Measurements from ENCODE around the gene TOB1. TPM values are rescaled to one million over a fixed set of nuclear protein-coding genes. Genes with fewer than 3 reads are reported as not detected.

TOB1 gene
- total RNA-seq, 1 experiment from 2014 or later = 67.9 TPM

DNA sequence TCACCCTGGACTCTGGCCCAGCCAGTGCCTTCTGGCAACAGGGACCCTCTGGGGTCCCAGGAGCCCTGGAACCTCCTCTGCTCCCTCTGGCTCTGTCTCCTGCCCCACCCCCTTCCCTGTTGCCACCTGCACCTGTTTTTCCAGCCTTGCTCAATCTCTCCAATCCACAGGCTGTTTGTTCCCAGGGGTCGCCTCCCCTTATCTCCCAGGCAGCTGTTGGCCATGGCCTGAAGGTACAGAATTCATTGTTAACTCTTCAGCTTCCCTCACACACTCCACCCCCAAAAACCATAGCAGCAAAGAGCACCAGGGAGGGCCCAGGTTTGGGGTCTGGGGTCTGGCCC, 39.3 kb upstream of the TOB1 start:
- ChIA-PET POLR2A (ENCODE audit: unreplicated experiment) (interaction anchor here (0.7 to 1.4 kb wide), 2 partner anchors 10 to 20 kb away, joined by 3 to 19 read pairs; no protein-coding TSS in a partner anchor), CTCF (interaction anchor here (0.8 to 1.2 kb wide), 2 partner anchors 9 to 51 kb away, joined by 4 read pairs; no protein-coding TSS in a partner anchor)
- BruUV-seq (replicated peaks) = no TSS peak
- Histone ChIP-seq H3F3A (ENCODE audit: insufficient read depth, low read depth) (peaks cover 44% of the 10 kb centered on the region), H3K4me1 (replicated peaks; ENCODE audit: insufficient read depth) (peaks cover 60% of the 10 kb centered on the region), H3K27me3 (ENCODE audit: insufficient read depth, low read depth) (no peaks in the 10 kb centered on the region), H3K9me3 (ENCODE audit: insufficient read depth, low read depth) (no peaks in the 10 kb centered on the region), H2AFZ (peak overlapping the region; percentile 72; the same call in 1 of the 2 replicates), H4K20me1 (ENCODE audit: insufficient read depth) (no peaks in the 10 kb centered on the region), H3K27ac (peak overlapping the region; percentile 87), H3K9me2 (ENCODE audit: insufficient read depth) (peaks cover 5% of the 10 kb centered on the region; the same call in 1 of the 2 replicates), H3K79me2 (ENCODE audit: low read depth) (no peaks in the 10 kb centered on the region), H3K4me3 (peak overlapping the region; percentile 42; the same call in 1 of the 2 replicates), H3K4me2 (peak overlapping the region; percentile 76), H3K36me3 (ENCODE audit: low read depth) (no peaks in the 10 kb centered on the region)
- TF ChIP-seq EZH2 (IDR thresholded peaks at IDR 0.05; ENCODE audit: low read depth) = no peak
- TF ChIP-seq, protein P1, sequence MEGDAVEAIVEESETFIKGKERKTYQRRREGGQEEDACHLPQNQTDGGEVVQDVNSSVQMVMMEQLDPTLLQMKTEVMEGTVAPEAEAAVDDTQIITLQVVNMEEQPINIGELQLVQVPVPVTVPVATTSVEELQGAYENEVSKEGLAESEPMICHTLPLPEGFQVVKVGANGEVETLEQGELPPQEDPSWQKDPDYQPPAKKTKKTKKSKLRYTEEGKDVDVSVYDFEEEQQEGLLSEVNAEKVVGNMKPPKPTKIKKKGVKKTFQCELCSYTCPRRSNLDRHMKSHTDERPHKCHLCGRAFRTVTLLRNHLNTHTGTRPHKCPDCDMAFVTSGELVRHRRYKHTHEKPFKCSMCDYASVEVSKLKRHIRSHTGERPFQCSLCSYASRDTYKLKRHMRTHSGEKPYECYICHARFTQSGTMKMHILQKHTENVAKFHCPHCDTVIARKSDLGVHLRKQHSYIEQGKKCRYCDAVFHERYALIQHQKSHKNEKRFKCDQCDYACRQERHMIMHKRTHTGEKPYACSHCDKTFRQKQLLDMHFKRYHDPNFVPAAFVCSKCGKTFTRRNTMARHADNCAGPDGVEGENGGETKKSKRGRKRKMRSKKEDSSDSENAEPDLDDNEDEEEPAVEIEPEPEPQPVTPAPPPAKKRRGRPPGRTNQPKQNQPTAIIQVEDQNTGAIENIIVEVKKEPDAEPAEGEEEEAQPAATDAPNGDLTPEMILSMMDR (conservative IDR thresholded peaks at IDR 0.05) = no peak
- peak in 1 of 2 experiments; percentile 61 for DNase-seq
- intact Hi-C loops (cut with micrococcal nuclease; ENCODE audit: unreplicated experiment) = loop anchor here (2.0 kb wide), 1 partner anchor 13 kb away; no protein-coding TSS in a partner anchor

DNA sequence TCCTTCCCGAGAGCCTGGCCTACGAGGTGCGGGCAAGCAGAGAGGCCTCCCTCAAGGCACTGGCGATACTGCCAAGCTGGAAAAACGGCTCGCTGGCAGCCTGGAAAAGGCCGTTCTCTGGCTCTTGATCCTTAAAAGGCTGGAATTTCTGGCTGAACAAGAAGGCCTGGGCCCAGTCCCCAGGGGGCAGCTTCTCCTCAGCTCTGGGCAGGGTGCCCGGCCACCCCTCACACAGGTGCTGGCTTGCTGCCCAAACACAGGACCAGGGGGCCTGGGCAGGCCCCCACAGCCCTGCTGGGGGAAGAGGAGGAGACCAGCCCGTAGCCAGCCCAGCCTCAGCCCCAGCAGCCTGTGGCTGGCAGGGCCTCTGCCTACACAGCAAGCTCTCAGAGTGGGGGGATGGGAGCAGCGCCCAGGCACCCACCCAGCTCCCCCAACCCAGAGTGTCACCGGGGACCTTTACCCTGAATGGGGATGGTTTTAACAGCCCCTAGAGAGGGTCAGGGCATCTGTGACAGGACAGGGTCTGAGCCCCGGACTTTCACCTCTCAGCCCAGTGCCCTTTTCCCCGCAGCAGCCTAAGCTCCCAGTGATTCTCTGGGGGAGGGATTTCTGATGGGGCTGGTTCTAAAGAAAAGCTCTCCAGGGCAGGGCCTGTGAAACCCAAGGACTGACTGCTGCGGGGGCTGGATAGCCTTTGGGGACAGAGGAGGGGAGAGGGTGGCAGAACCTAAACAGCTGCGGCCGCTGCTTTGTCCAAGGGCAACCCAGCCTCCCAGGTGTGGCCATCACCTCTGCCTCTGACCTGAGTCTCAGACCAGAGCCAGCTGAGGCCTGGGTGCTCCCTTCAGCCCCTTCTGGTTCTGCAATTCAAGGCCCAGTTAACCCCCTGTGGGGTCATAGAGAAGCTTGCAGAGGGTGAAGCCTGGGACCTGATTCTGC, 38.6 kb upstream of the TOB1 start:
- Histone ChIP-seq H4K20me1 (ENCODE audit: insufficient read depth) (no peaks in the 10 kb centered on the region), H3K27ac (peak overlapping the region; percentile 87), H3F3A (ENCODE audit: insufficient read depth, low read depth) (peaks cover 43% of the 10 kb centered on the region), H2AFZ (peak overlapping the region; percentile 72), H3K4me1 (replicated peaks; ENCODE audit: insufficient read depth) (peaks cover 60% of the 10 kb centered on the region), H3K36me3 (ENCODE audit: low read depth) (no peaks in the 10 kb centered on the region), H3K4me2 (peak overlapping the region; percentile 76), H3K9me2 (ENCODE audit: insufficient read depth) (peaks cover 5% of the 10 kb centered on the region; the same call in 1 of the 2 replicates), H3K4me3 (peak overlapping the region; percentile 42; the same call in 1 of the 2 replicates), H3K27me3 (ENCODE audit: insufficient read depth, low read depth) (no peaks in the 10 kb centered on the region), H3K9me3 (ENCODE audit: insufficient read depth, low read depth) (no peaks in the 10 kb centered on the region), H3K79me2 (ENCODE audit: low read depth) (no peaks in the 10 kb centered on the region)
- ChIA-PET POLR2A (ENCODE audit: unreplicated experiment) (interaction anchor here (0.5 to 1.4 kb wide), 5 partner anchors 10 to 47 kb away, joined by 3 to 19 read pairs (median 3); partner anchors contain the start of gene TOB1), CTCF (interaction anchor here (0.8 to 1.2 kb wide), 2 partner anchors 10 to 52 kb away, joined by 4 read pairs; no protein-coding TSS in a partner anchor)
- peak; percentile 83 to 95 for DNase-seq
- BruUV-seq (replicated peaks) = no TSS peak
- TF ChIP-seq, protein P1 (conservative IDR thresholded peaks at IDR 0.05) = peak; percentile 48
- TF ChIP-seq EZH2 (IDR thresholded peaks at IDR 0.05; ENCODE audit: low read depth) = no peak
- intact Hi-C loops (cut with micrococcal nuclease; ENCODE audit: unreplicated experiment) = loop anchor here (1.0 to 5.0 kb wide), 3 partner anchors 14 to 48 kb away; partner anchors contain the start of gene TOB1

Measured in PC-9 (cell line).